A673 (cell line): ENCODE data around the gene SLC6A9. TPM values are rescaled to one million over a fixed set of nuclear protein-coding genes. Genes with fewer than 3 reads are reported as not detected.
A peak's percentile ranks its signal among the peaks of the same experiment; 100 is the strongest.

ENCODE experiments used
- BruUV-seq: library from RNA; stranded (reverse); fragments of 400-500 nt; replicated peaks from 2 replicates; lab custom pipeline; 2021; lab: Mats Ljungman, UMichigan
- CTCF ChIA-PET: fragments of 300-600 bp; sonication (Branson Sonifier 250); formaldehyde crosslinking; loops from one replicate; lab custom pipeline; 2022; ENCODE audit warnings: antibody characterized with exemption; lab: Charles Lee
- POLR2A ChIA-PET: fragments of 300-600 bp; sonication (Branson Sonifier 250); formaldehyde crosslinking; loops from one replicate; lab custom pipeline; 2022; ENCODE audit warnings: antibody characterized with exemption; ENCODE audit not compliant: low non-redundant PET; lab: Charles Lee
- DNase-seq: peaks from one replicate; pipeline ENCODE4 v3.0.0-alpha.2; 2015; ENCODE audit warnings: low spot score
- H3K27ac ChIP-seq: fragments of 200-600 bp; sonication (generic); 2 replicates; pipeline ENCODE4 v1.5.1; 2016; ENCODE audit warnings: mixed run types, low read depth, mild to moderate bottlenecking, mixed read lengths, antibody characterized with exemption, low read length; ENCODE audit not compliant: poor library complexity, severe bottlenecking
- H3K27me3 ChIP-seq: fragments of 200-600 bp; sonication (generic); replicated peaks from 2 replicates; pipeline ENCODE4 v1.6.1; 2017; ENCODE audit warnings: mixed run types, low read depth, mild to moderate bottlenecking, mixed read lengths, antibody characterized with exemption, low read length; ENCODE audit not compliant: insufficient read depth, poor library complexity
- H3K36me3 ChIP-seq: fragments of 200-600 bp; sonication (generic); 2 replicates; pipeline ENCODE4 v1.6.1; 2016; ENCODE audit warnings: mixed run types, mild to moderate bottlenecking, mixed read lengths, antibody characterized with exemption, low read length; ENCODE audit not compliant: insufficient read depth, poor library complexity, severe bottlenecking
- H3K4me1 ChIP-seq: fragments of 200-600 bp; sonication (generic); 2 replicates; pipeline ENCODE4 v1.6.1; 2017; ENCODE audit warnings: mixed run types, mild to moderate bottlenecking, mixed read lengths, antibody characterized with exemption, low read length; ENCODE audit not compliant: insufficient read depth, poor library complexity, severe bottlenecking
- H3K4me3 ChIP-seq: fragments of 200-600 bp; sonication (generic); 2 replicates; pipeline ENCODE4 v1.5.1; 2016; ENCODE audit warnings: low read depth, mixed run types, mild to moderate bottlenecking, mixed read lengths, low read length; ENCODE audit not compliant: poor library complexity, severe bottlenecking
- H3K9me3 ChIP-seq: fragments of 200-600 bp; sonication (generic); 2 replicates; pipeline ENCODE4 v1.6.1; 2016; ENCODE audit warnings: mixed run types, low read depth, mild to moderate bottlenecking, mixed read lengths, antibody characterized with exemption, low read length; ENCODE audit not compliant: poor library complexity, severe bottlenecking
- CTCF ChIP-seq: fragments of 300-800, 200-600 bp; sonication (generic); conservative IDR thresholded peaks from 2 replicates; pipeline ENCODE4 v1.5.1; 2017; ENCODE audit warnings: low read depth, mild to moderate bottlenecking, antibody characterized with exemption, low read length, moderate library complexity, mixed read lengths
- EZH2 ChIP-seq: fragments of 200-600 bp; sonication (generic); IDR thresholded peaks from 2 replicates; pipeline ENCODE4 v1.6.1; 2017; ENCODE audit warnings: borderline replicate concordance, low read depth, mild to moderate bottlenecking, mixed read lengths, antibody characterized with exemption, low read length; ENCODE audit not compliant: poor library complexity, severe bottlenecking
- intact Hi-C: fragments of 100-400 bp; cut with micrococcal nuclease; formaldehyde crosslinking; loops from one replicate; pipeline ENCODE4 v1.10.0; 2022; ENCODE audit not compliant: unreplicated experiment
- total RNA-seq: library from RNA; stranded (reverse); gene quantifications from 2 replicates; pipeline ENCODE4 v1.2.3, GENCODE V29; 2021

The SLC6A9 gene
- total RNA-seq, 1 experiment from 2014 or later = 31.4 TPM

- no peak for DNase-seq
- intact Hi-C loops = no loop called here
- POLR2A ChIA-PET = no interaction called here
Observed at GRCh38 chr1:44002606-44003157, 28.6 kb downstream of the SLC6A9 start.

GRCh38 chr1:44002165-44002564 lies 29.1 kb downstream of the SLC6A9 start:
- Histone ChIP-seq H3K27ac (no peak overlapping the region), H3K27me3 (no peaks in the 10 kb centered on the region), H3K9me3 (no peaks in the 10 kb centered on the region), H3K4me3 (no peak overlapping the region), H3K4me1 (no peaks in the 10 kb centered on the region), H3K36me3 (no peaks in the 10 kb centered on the region)
- DNase-seq = no peak
- no peak for TF ChIP-seq CTCF
- TF ChIP-seq EZH2 = no peak
- BruUV-seq = no TSS peak
- intact Hi-C loops = no loop called here
- ChIA-PET POLR2A (no interaction called here), CTCF (interaction anchor here (0.6 kb wide), 1 partner anchor 372 kb away, joined by 4 read pairs; no protein-coding TSS in a partner anchor)

More at GRCh38 chr1:44002606-44003157, 28.6 kb downstream of the SLC6A9 start:
- Histone ChIP-seq H3K36me3 (no peaks in the 10 kb centered on the region), H3K4me3 (no peak overlapping the region), H3K9me3 (no peaks in the 10 kb centered on the region), H3K27ac (no peak overlapping the region), H3K4me1 (no peaks in the 10 kb centered on the region), H3K27me3 (no peaks in the 10 kb centered on the region)
- TF ChIP-seq EZH2 = no peak
- peak; percentile 43 for TF ChIP-seq CTCF
- CTCF ChIA-PET = no interaction called here
- no TSS peak for BruUV-seq

- no peaks in the 10 kb centered on the region for H3K27me3 ChIP-seq
- ChIA-PET POLR2A (no interaction called here), CTCF (no interaction called here)
- no peak overlapping the region for H3K4me3 ChIP-seq
- no peak overlapping the region for H3K27ac ChIP-seq
- no peaks in the 10 kb centered on the region for H3K36me3 ChIP-seq
- no peaks in the 10 kb centered on the region for H3K4me1 ChIP-seq
- no peak for DNase-seq
- intact Hi-C loops = no loop called here
- TF ChIP-seq CTCF (no peak), EZH2 (no peak)
- BruUV-seq = no TSS peak
- H3K9me3 ChIP-seq = no peaks in the 10 kb centered on the region
Observed at GRCh38 chr1:44000122-44000665, 31.1 kb downstream of the SLC6A9 start.
